ENCODE results near the gene TMED1.

The TMED1 gene

DNA sequence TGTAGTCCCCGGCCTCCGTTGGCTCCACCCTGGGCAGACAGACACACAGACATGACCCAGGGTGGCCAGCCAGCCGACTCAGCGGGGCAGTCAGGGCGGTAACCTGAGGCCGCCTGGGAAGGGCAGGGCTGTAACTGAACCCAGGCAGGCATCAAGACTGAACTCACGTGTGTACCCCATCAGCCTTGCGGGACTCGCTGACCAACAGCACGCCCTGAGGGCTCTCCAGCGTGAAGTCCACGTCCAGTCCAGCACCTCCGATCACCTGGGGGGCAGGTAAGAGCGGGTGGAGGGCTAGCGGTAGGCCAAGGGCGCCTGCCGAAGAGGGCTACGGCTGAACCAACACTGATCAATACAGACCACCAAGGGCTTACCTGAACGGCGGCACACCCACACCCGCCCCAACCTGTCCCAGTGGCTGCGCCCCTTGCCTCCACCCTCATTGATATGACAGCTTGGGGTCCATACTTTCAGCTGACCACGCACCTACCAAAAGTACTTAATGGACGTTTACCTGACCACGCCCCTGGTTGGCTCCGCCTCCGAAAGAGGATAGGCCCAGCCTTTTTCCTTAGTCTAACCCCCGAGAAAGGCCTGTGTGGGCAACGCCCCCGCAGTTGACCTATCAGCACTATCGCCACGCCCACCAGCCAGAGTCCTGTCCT lies 791 bp downstream of the TMED1 start:
- 0 out of 2 replicates have a peak, but pooled peaks have one; percentile 17 for TF ChIP-seq HDGF (IDR thresholded peaks at IDR 0.05; ENCODE audit: borderline replicate concordance)
- no peak for TF ChIP-seq ELF4 (IDR thresholded peaks at IDR 0.05)

GRCh38 chr19:10832939-10833296 lies 3.1 kb downstream of the TMED1 start:
- no peak for DNase-seq (ENCODE audit: extremely low spot score)
- TF ChIP-seq PKNOX1 (IDR thresholded peaks at IDR 0.05), result no peak
- TF ChIP-seq LEF1 (IDR thresholded peaks at IDR 0.05; ENCODE audit: borderline replicate concordance), result no peak
- no peak for TF ChIP-seq SP1 (IDR thresholded peaks at IDR 0.05)
- no peak for TF ChIP-seq ELF4 (IDR thresholded peaks at IDR 0.05)
- no peak for TF ChIP-seq FOXM1 (IDR thresholded peaks at IDR 0.05; ENCODE audit: borderline replicate concordance)
- no peak for TF ChIP-seq L3MBTL2 (conservative IDR thresholded peaks at IDR 0.05)
- no peak for TF ChIP-seq FOXA1 (IDR thresholded peaks at IDR 0.05)
- no peak for TF ChIP-seq FOXK2 (IDR thresholded peaks at IDR 0.05)
- TF ChIP-seq BHLHE40 (IDR thresholded peaks at IDR 0.05; ENCODE audit: borderline replicate concordance), result no peak
- no peak for TF ChIP-seq TARDBP (IDR thresholded peaks at IDR 0.05)
- no peak for TF ChIP-seq HDGF (IDR thresholded peaks at IDR 0.05; ENCODE audit: borderline replicate concordance)
- no peak for TF ChIP-seq CTBP1 (IDR thresholded peaks at IDR 0.05; ENCODE audit: borderline replicate concordance)
- no peak for TF ChIP-seq SUZ12 (IDR thresholded peaks at IDR 0.05)
- TF ChIP-seq ZNF384 (IDR thresholded peaks at IDR 0.05), result no peak
- TF ChIP-seq NFRKB (IDR thresholded peaks at IDR 0.05), result no peak
- no peak for TF ChIP-seq ARNT (IDR thresholded peaks at IDR 0.05)

More for the DNA sequence above, 791 bp downstream of the TMED1 start:
- CTCF ChIA-PET, result interaction anchor here (1.0 to 2.1 kb wide), 5 partner anchors 23 to 36 kb away, joined by 4 to 9 read pairs (median 6); partner anchors contain the start of gene CARM1
- POLR2A ChIA-PET, result interaction anchor here (0.6 to 2.5 kb wide), 26 partner anchors 9 to 384 kb away, joined by 3 to 72 read pairs (median 8); partner anchors contain the start of genes C19orf38, CARM1, CDKN2D and DNM2
- DNase-seq (ENCODE audit: extremely low spot score), result no peak

GRCh38 chr19:10831987-10832938 lies 3.7 kb downstream of the TMED1 start:
- ChIA-PET POLR2A (interaction anchor here (1.3 kb wide), 1 partner anchor 114 kb away, joined by 3 read pairs; no protein-coding TSS in a partner anchor), CTCF (no interaction called here)
- no peak for DNase-seq (ENCODE audit: extremely low spot score)
- TF ChIP-seq FOXA1 (IDR thresholded peaks at IDR 0.05), result no peak
- TF ChIP-seq NFRKB (IDR thresholded peaks at IDR 0.05), result no peak
- TF ChIP-seq LEF1 (IDR thresholded peaks at IDR 0.05; ENCODE audit: borderline replicate concordance), result no peak
- no peak for TF ChIP-seq CTBP1 (IDR thresholded peaks at IDR 0.05; ENCODE audit: borderline replicate concordance)
- no peak for TF ChIP-seq HDGF (IDR thresholded peaks at IDR 0.05; ENCODE audit: borderline replicate concordance)

More at GRCh38 chr19:10832939-10833296, 3.1 kb downstream of the TMED1 start:
- POLR2A ChIA-PET, result interaction anchor here (1.3 kb wide), 1 partner anchor 114 kb away, joined by 3 read pairs; no protein-coding TSS in a partner anchor
- CTCF ChIA-PET, result no interaction called here

DNA sequence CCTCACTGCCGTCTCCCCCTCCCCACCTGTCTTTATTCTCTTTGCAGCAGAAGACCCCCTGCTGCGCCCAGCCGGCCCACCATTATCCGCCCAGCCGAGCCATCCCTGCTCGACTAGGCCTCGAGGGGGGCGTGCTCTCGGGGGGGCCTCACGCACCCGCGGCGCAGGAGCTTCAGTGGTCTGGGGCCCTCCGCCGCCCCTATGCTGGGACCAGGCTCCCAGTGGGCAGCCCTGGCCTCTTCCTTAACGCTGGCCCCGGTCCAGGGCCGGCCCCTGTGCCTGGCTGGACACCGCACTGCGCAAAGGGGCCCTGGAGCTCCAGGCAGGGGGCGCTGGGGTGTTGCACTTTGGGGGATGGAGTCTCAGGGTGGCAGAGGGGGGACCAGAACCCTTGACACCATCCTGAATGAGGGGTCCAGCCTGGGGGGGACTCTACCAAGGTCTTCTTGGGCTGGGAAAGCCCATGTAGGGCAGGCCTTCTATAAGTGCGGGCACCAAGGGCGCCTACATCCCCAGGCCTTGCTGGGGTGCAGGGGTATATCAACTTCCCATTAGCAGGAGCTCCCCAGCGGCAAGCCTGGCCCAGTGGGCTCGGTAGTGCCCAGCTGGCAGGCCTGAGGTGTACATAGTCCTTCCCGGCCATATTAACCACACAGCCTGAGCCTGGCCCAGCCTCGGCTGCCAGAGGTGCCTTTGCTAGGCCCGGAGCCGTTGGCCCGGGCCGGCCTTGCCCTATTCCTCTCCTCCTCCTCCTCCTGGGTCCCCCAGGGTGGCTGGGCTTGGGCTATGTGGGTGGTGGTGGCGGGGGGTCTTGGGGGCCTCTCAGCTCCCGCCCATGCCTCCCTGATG lies 4.9 kb downstream of the TMED1 start:
- ChIA-PET POLR2A (no interaction called here), CTCF (no interaction called here)

GRCh38 chr19:10830370-10830769 lies 5.6 kb downstream of the TMED1 start:
- ChIA-PET CTCF (no interaction called here), POLR2A (interaction anchor here (1.0 kb wide), 1 partner anchor 10 kb away, joined by 4 read pairs; no protein-coding TSS in a partner anchor)
- TF ChIP-seq BHLHE40 (IDR thresholded peaks at IDR 0.05; ENCODE audit: borderline replicate concordance) (no peak), TARDBP (IDR thresholded peaks at IDR 0.05) (no peak), FOXK2 (IDR thresholded peaks at IDR 0.05) (no peak), ELF4 (IDR thresholded peaks at IDR 0.05) (no peak), ARNT (IDR thresholded peaks at IDR 0.05) (no peak), HDGF (IDR thresholded peaks at IDR 0.05; ENCODE audit: borderline replicate concordance) (no peak), NFRKB (IDR thresholded peaks at IDR 0.05) (no peak), PKNOX1 (IDR thresholded peaks at IDR 0.05) (no peak), LEF1 (IDR thresholded peaks at IDR 0.05; ENCODE audit: borderline replicate concordance) (no peak), L3MBTL2 (conservative IDR thresholded peaks at IDR 0.05) (no peak), FOXM1 (IDR thresholded peaks at IDR 0.05; ENCODE audit: borderline replicate concordance) (no peak), ZNF384 (IDR thresholded peaks at IDR 0.05) (no peak), CTBP1 (IDR thresholded peaks at IDR 0.05; ENCODE audit: borderline replicate concordance) (no peak), SUZ12 (IDR thresholded peaks at IDR 0.05) (no peak), SP1 (IDR thresholded peaks at IDR 0.05) (no peak), FOXA1 (IDR thresholded peaks at IDR 0.05) (no peak)
- no peak for DNase-seq (ENCODE audit: extremely low spot score)

More for the DNA sequence above, 4.9 kb downstream of the TMED1 start:
- TF ChIP-seq FOXK2 (IDR thresholded peaks at IDR 0.05), result no peak
- TF ChIP-seq LEF1 (IDR thresholded peaks at IDR 0.05; ENCODE audit: borderline replicate concordance), result no peak
- no peak for TF ChIP-seq SP1 (IDR thresholded peaks at IDR 0.05)
- no peak for TF ChIP-seq ELF4 (IDR thresholded peaks at IDR 0.05)
- TF ChIP-seq BHLHE40 (IDR thresholded peaks at IDR 0.05; ENCODE audit: borderline replicate concordance), result no peak
- TF ChIP-seq CTBP1 (IDR thresholded peaks at IDR 0.05; ENCODE audit: borderline replicate concordance), result no peak
- no peak for TF ChIP-seq FOXM1 (IDR thresholded peaks at IDR 0.05; ENCODE audit: borderline replicate concordance)
- TF ChIP-seq HDGF (IDR thresholded peaks at IDR 0.05; ENCODE audit: borderline replicate concordance), result no peak
- TF ChIP-seq SUZ12 (IDR thresholded peaks at IDR 0.05), result no peak
- no peak for DNase-seq (ENCODE audit: extremely low spot score)

Measured in HEK293T (cell line).